SK-N-SH (cell line): Measurements from ENCODE around the gene SLC9A4. TPM values are rescaled to one million over a fixed set of nuclear protein-coding genes. Genes with fewer than 3 reads are reported as not detected.

Experiments used
- CTCF ChIA-PET: fragments of 300-600, 350-600 bp; formaldehyde crosslinking; extraction: SDS; loops from one replicate; lab custom pipeline; 2021; lab: Yijun Ruan, JAX
- POLR2A ChIA-PET: fragments of 350-600 bp; sonication (Branson Sonifier 250); formaldehyde crosslinking; extraction: SDS; loops from one replicate; lab custom pipeline; 2020; ENCODE audit warnings: antibody characterized with exemption, inconsistent platforms; lab: Yijun Ruan, JAX
- DNase-seq: peaks from one replicate; pipeline ENCODE4 v3.0.0; 2012
- H2AFZ ChIP-seq: fragments of 200-600 bp; sonication (generic); 2 replicates; pipeline ENCODE4 v1.8.1; 2016; ENCODE audit warnings: antibody characterized with exemption, mild to moderate bottlenecking, low read depth
- H3F3A ChIP-seq: fragments of 200-600 bp; sonication (generic); replicated peaks from 2 replicates; pipeline ENCODE3; 2016; ENCODE audit warnings: antibody characterized with exemption, mild to moderate bottlenecking; ENCODE audit not compliant: insufficient read depth
- H3K27ac ChIP-seq, 2 experiments: fragments of 200-500 bp in 1 of 2; fragments of 200-600 bp in 1 of 2; sonication (Bioruptor generic) in 1 of 2; sonication (generic), shearing (Covaris generic) in 1 of 2; 2 replicates each; pipeline versions ENCODE4 v1.5.1 to v1.6.1; 2014 to 2016; ENCODE audit warnings: low read depth in 2 of 2, inconsistent platforms in 1 of 2, low read length in 1 of 2, mild to moderate bottlenecking in 1 of 2, mixed read lengths in 1 of 2
- H3K27me3 ChIP-seq: fragments of 200-600 bp; sonication (generic), shearing (Covaris generic); 2 replicates; pipeline ENCODE4 v1.6.1; 2016; ENCODE audit warnings: mixed run types; ENCODE audit not compliant: insufficient read depth
- H3K36me3 ChIP-seq, 2 experiments: fragments of 200-500 bp in 1 of 2; fragments of 200-600 bp in 1 of 2; sonication (Bioruptor generic) in 1 of 2; sonication (generic) in 1 of 2; replicated peaks in 1 of 2; 2 replicates each; pipeline versions ENCODE3 to v1.5.1; 2014 to 2016; ENCODE audit warnings: low read length in 1 of 2, mild to moderate bottlenecking in 1 of 2; ENCODE audit not compliant: insufficient read depth in 2 of 2, control insufficient read depth in 1 of 2
- H3K4me1 ChIP-seq, 2 experiments: fragments of 200-500 bp in 1 of 2; fragments of 200-600 bp in 1 of 2; sonication (Bioruptor generic) in 1 of 2; sonication (generic), shearing (Covaris generic) in 1 of 2; 2 replicates each; pipeline versions ENCODE4 v1.5.1 to v1.6.1; 2014 to 2016; ENCODE audit warnings: low read depth in 1 of 2, low read length in 1 of 2, mixed run types in 1 of 2; ENCODE audit not compliant: insufficient read depth in 2 of 2, control insufficient read depth in 1 of 2
- H3K4me2 ChIP-seq: fragments of 200-600 bp; sonication (generic), shearing (Covaris generic); 2 replicates; pipeline ENCODE4 v1.6.1; 2017; ENCODE audit warnings: mixed run types
- H3K4me3 ChIP-seq, 2 experiments: fragments of 200-500 bp in 1 of 2; fragments of 200-600 bp in 1 of 2; sonication (Bioruptor generic) in 1 of 2; sonication (generic), shearing (Covaris generic) in 1 of 2; 2 replicates each; pipeline versions ENCODE4 v1.5.1 to v1.8.1; 2014 to 2016; ENCODE audit warnings: low read depth in 2 of 2, inconsistent platforms in 1 of 2, low read length in 1 of 2, mild to moderate bottlenecking in 1 of 2, mixed read lengths in 1 of 2, moderate library complexity in 1 of 2
- H3K79me2 ChIP-seq: fragments of 200-600 bp; sonication (generic); 2 replicates; pipeline ENCODE4 v1.8.1; 2017; ENCODE audit warnings: mild to moderate bottlenecking; ENCODE audit not compliant: insufficient read depth
- H3K9ac ChIP-seq: fragments of 200-600 bp; sonication (generic); 2 replicates; pipeline ENCODE4 v1.6.1; 2017; ENCODE audit warnings: mixed run types
- H3K9me2 ChIP-seq: fragments of 200-600 bp; sonication (generic); 2 replicates; pipeline ENCODE4 v1.6.1; 2017; ENCODE audit warnings: mixed run types
- H3K9me3 ChIP-seq: fragments of 200-600 bp; sonication (generic); 2 replicates; pipeline ENCODE4 v1.6.1; 2017; ENCODE audit warnings: mixed run types, mild to moderate bottlenecking, moderate library complexity
- H4K20me1 ChIP-seq: fragments of 200-600 bp; sonication (generic); 2 replicates; pipeline ENCODE4 v1.6.1; 2017; ENCODE audit warnings: mild to moderate bottlenecking, mixed run types; ENCODE audit not compliant: insufficient read depth
- CTCF ChIP-seq: fragments of 200-600 bp; sonication (generic); IDR thresholded peaks from 2 replicates; pipeline ENCODE4 v1.6.1; 2017; ENCODE audit warnings: antibody characterized with exemption, mild to moderate bottlenecking, moderate library complexity
- ELF1 ChIP-seq: IDR thresholded peaks from 2 replicates; pipeline ENCODE4 v1.4.0; 2012
- EP300 ChIP-seq, 2 experiments: IDR thresholded peaks; 2 replicates each; pipeline versions ENCODE4 v1.4.0 to v1.6.1; 2012; ENCODE audit warnings: borderline replicate concordance in 1 of 2, low read depth in 1 of 2, low read length in 1 of 2
- FOXJ3 ChIP-seq: sonication (generic); formaldehyde crosslinking; IDR thresholded peaks from 2 replicates; pipeline ENCODE4 v1.5.1; 2020; ENCODE audit warnings: mild to moderate bottlenecking, missing genetic modification reagents
- FOXM1 ChIP-seq: IDR thresholded peaks from 2 replicates; pipeline ENCODE4 v1.4.0; 2012; ENCODE audit warnings: low read depth, mild to moderate bottlenecking
- GABPA ChIP-seq: IDR thresholded peaks from 2 replicates; pipeline ENCODE4 v1.4.0; 2012; ENCODE audit warnings: low read depth, mild to moderate bottlenecking
- JUND ChIP-seq: IDR thresholded peaks from 2 replicates; pipeline ENCODE4 v1.4.0; 2012
- MEF2A ChIP-seq: IDR thresholded peaks from 2 replicates; pipeline ENCODE4 v1.4.0; 2012; ENCODE audit warnings: low read depth, borderline replicate concordance
- MXI1 ChIP-seq: IDR thresholded peaks from 2 replicates; pipeline ENCODE4 v1.6.1; 2012; ENCODE audit warnings: mild to moderate bottlenecking, low read depth, low read length, improper control_type of control experiment
- NFIC ChIP-seq: IDR thresholded peaks from 2 replicates; pipeline ENCODE4 v1.4.0; 2012; ENCODE audit warnings: borderline replicate concordance
- POLR2AphosphoS5 ChIP-seq: IDR thresholded peaks from 2 replicates; pipeline ENCODE4 v1.6.1; 2012; ENCODE audit warnings: low read depth, low read length
- RAD21 ChIP-seq: IDR thresholded peaks from 2 replicates; pipeline ENCODE4 v1.6.1; 2012; ENCODE audit warnings: mild to moderate bottlenecking, low read length
- RCOR1 ChIP-seq: fragments of 150-350 bp; IDR thresholded peaks from 2 replicates; pipeline ENCODE4 v1.6.1; 2017; ENCODE audit warnings: antibody characterized with exemption, low read length
- RFX5 ChIP-seq: IDR thresholded peaks from 2 replicates; pipeline ENCODE4 v1.6.1; 2012; ENCODE audit warnings: mild to moderate bottlenecking, improper control_type of control experiment, low read length
- SIN3A ChIP-seq: IDR thresholded peaks from 2 replicates; pipeline ENCODE4 v1.6.1; 2012; ENCODE audit warnings: low read depth, mild to moderate bottlenecking, low read length, moderate library complexity, borderline replicate concordance
- SMC3 ChIP-seq: IDR thresholded peaks from 2 replicates; pipeline ENCODE4 v1.6.1; 2012; ENCODE audit warnings: low read depth, low read length, improper control_type of control experiment
- TAF1 ChIP-seq: IDR thresholded peaks from 2 replicates; pipeline ENCODE4 v1.6.1; 2012; ENCODE audit warnings: low read depth, mild to moderate bottlenecking, low read length, moderate library complexity, borderline replicate concordance
- TCF12 ChIP-seq: IDR thresholded peaks from 2 replicates; pipeline ENCODE4 v1.4.0; 2012
- USF1 ChIP-seq: IDR thresholded peaks from 2 replicates; pipeline ENCODE4 v1.4.0; 2012; ENCODE audit warnings: low read depth, borderline replicate concordance
- YY1 ChIP-seq: IDR thresholded peaks from 2 replicates; pipeline ENCODE4 v1.4.0; 2012; ENCODE audit warnings: low read depth, mild to moderate bottlenecking
- WGBS: methylation state at CpG from one replicate; pipeline ENCODE4 v1.1.6; 2017; ENCODE audit warnings: low lambda C conversion rate; 5-methylcytosine and 5-hydroxymethylcytosine counted together
- polyA plus RNA-seq, 3 experiments: library from polyadenylated mRNA; depleted of rRNA; stranded (reverse); fragments of >200 nt; gene quantifications; 2 replicates each; pipeline ENCODE4 v1.2.3, GENCODE V29; 2012
- TF ChIP-seq, protein P1 (sequence below): fragments of 150-350 bp; IDR thresholded peaks from 2 replicates; pipeline ENCODE4 v1.6.1; 2016; ENCODE audit warnings: mild to moderate bottlenecking, low read depth, low read length
- TF ChIP-seq, protein P2 (sequence below): IDR thresholded peaks from 2 replicates; pipeline ENCODE4; 2012
- TF ChIP-seq, protein P3 (sequence below): IDR thresholded peaks from 2 replicates; pipeline ENCODE4 v1.4.0; 2012; ENCODE audit warnings: low read depth, borderline replicate concordance

SLC9A4 gene
- polyA plus RNA-seq, 1 of the 3 experiments (the other 2 are of a cell fraction) = 0.07 TPM

GRCh38 chr2:102514061-102514785 lies 41.2 kb downstream of the SLC9A4 start (continued):
- TF ChIP-seq, protein P1, sequence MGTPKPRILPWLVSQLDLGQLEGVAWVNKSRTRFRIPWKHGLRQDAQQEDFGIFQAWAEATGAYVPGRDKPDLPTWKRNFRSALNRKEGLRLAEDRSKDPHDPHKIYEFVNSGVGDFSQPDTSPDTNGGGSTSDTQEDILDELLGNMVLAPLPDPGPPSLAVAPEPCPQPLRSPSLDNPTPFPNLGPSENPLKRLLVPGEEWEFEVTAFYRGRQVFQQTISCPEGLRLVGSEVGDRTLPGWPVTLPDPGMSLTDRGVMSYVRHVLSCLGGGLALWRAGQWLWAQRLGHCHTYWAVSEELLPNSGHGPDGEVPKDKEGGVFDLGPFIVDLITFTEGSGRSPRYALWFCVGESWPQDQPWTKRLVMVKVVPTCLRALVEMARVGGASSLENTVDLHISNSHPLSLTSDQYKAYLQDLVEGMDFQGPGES = no peak
- TF ChIP-seq YY1 (peak; percentile 63; the same call in 1 of the 2 replicates), MEF2A (peak; percentile 44; the same call in 1 of the 2 replicates), SIN3A (no peak), TCF12 (peak; percentile 78), RFX5 (no peak), FOXM1 (no peak; the same call in 1 of the 2 replicates), NFIC (peak; percentile 52; the same call in 1 of the 2 replicates), CTCF (no peak), TAF1 (no peak; the same call in 1 of the 2 replicates)
- TF ChIP-seq, protein P2, sequence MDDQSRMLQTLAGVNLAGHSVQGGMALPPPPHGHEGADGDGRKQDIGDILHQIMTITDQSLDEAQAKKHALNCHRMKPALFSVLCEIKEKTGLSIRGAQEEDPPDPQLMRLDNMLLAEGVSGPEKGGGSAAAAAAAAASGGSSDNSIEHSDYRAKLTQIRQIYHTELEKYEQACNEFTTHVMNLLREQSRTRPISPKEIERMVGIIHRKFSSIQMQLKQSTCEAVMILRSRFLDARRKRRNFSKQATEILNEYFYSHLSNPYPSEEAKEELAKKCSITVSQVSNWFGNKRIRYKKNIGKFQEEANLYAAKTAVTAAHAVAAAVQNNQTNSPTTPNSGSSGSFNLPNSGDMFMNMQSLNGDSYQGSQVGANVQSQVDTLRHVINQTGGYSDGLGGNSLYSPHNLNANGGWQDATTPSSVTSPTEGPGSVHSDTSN = peak; percentile 52; the same call in 1 of the 2 replicates

DNA sequence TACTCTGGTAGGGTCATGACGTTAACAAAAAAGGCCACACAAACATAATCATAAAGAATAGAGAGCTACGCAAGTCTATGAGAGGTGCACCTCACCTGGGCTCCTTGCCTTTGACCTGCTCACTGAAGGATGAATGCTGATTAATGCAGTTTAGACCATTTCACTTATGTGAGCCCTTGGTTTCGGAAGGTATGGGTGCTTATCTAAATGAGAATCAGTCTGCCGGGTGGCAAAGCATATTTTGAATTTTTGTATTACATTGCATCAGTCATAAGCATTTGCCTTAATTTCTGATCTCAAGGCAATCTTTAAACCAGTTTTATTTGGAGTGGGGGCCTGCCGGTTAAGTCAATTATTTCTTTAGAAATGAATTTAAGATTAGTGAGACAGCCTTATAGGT lies 42.8 kb downstream of the SLC9A4 start:
- no peaks in the 10 kb centered on the region for H3K9me2 ChIP-seq
- no peak overlapping the region for H3K4me2 ChIP-seq
- H3K4me3 ChIP-seq = no peak overlapping the region
- H3K27ac ChIP-seq = no peak overlapping the region
- no peaks in the 10 kb centered on the region for H3K79me2 ChIP-seq
- H3K27me3 ChIP-seq = no peaks in the 10 kb centered on the region
- no peaks in the 10 kb centered on the region for H3K9me3 ChIP-seq
- peaks cover 16% of the 10 kb centered on the region for H3F3A ChIP-seq
- POLR2A ChIA-PET = no interaction called here
- H3K36me3 ChIP-seq = no peaks in the 10 kb centered on the region
- H4K20me1 ChIP-seq = no peaks in the 10 kb centered on the region
- peaks cover 0 to 16% of the 10 kb centered on the region in 2 experiments; a peak in 1 of 4 replicates for H3K4me1 ChIP-seq
- DNase-seq = no peak
- H2AFZ ChIP-seq = no peak overlapping the region
- WGBS = 49% methylated on average over 5 of the region's 5 CpGs
- no peak overlapping the region for H3K9ac ChIP-seq
- CTCF ChIA-PET = interaction anchor here (1.5 kb wide), 1 partner anchor 9 kb away, joined by 4 read pairs; no protein-coding TSS in a partner anchor
- TF ChIP-seq RAD21 = no peak
- no peak for TF ChIP-seq SMC3
- TF ChIP-seq YY1 = no peak
- TF ChIP-seq RFX5 = no peak
- no peak for TF ChIP-seq CTCF
- TF ChIP-seq RCOR1 = no peak
- no peak for TF ChIP-seq POLR2AphosphoS5
- TF ChIP-seq GABPA = no peak
- TF ChIP-seq, protein P3, sequence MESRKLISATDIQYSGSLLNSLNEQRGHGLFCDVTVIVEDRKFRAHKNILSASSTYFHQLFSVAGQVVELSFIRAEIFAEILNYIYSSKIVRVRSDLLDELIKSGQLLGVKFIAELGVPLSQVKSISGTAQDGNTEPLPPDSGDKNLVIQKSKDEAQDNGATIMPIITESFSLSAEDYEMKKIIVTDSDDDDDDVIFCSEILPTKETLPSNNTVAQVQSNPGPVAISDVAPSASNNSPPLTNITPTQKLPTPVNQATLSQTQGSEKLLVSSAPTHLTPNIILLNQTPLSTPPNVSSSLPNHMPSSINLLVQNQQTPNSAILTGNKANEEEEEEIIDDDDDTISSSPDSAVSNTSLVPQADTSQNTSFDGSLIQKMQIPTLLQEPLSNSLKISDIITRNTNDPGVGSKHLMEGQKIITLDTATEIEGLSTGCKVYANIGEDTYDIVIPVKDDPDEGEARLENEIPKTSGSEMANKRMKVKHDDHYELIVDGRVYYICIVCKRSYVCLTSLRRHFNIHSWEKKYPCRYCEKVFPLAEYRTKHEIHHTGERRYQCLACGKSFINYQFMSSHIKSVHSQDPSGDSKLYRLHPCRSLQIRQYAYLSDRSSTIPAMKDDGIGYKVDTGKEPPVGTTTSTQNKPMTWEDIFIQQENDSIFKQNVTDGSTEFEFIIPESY = no peak
- no peak for TF ChIP-seq FOXJ3 (CRISPR knock-in tag)
- TF ChIP-seq USF1 = no peak
- TF ChIP-seq ELF1 = no peak
- TF ChIP-seq MXI1 = no peak
- no peak for TF ChIP-seq JUND
- no peak for TF ChIP-seq EP300 (IDR thresholded peaks at IDR 0.05; ENCODE audit: borderline replicate concordance in 1 of 2, low read depth in 1 of 2, low read length in 1 of 2)
